ENCODE results near the gene ACTR6. TPM values are rescaled to one million over a fixed set of nuclear protein-coding genes. Genes with fewer than 3 reads are reported as not detected.
"Not testable (repeated sequence)": the region's sequence is repeated elsewhere in the genome, so short reads cannot be mapped to it uniquely, and the experiment has no call there.

The ACTR6 gene
- total RNA-seq, 3 donors from 2014 or later, result 20.4 to 26.5 (median 21.4) TPM

DNA sequence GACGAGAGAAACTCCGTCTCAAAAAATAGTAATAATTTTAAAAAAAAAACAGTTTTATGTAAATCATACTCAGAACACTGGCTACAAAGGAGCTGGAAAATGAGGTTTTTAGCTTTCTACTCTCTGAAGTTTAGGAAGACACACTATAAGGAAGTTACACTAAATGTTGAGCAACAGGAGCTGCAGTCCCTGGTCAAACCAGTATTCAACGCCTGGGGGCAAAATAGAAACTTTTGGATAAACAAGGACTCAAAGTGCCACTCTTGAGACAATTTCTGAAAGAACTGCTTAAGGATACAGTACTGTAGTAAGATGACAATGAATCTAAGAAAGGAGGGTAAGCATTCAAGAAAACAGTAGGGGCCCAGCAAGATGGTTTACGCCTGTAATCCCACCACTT, 29.3 kb downstream of the ACTR6 start:
- no peak for DNase-seq
- ATAC-seq, result no peak
- intact Hi-C loops (cut with DNase I, micrococcal nuclease), result loop anchor here in 1 of 2 donors (10.0 kb wide), 1 partner anchor 325 kb away; no protein-coding TSS in a partner anchor
- Histone ChIP-seq H3K4me3 (no peak overlapping the region), H3K4me1 (ENCODE audit: low read depth) (peaks cover 7% of the 10 kb centered on the region), H3K36me3 (ENCODE audit: low read depth) (no peaks in the 10 kb centered on the region), H3K9me3 (no peaks in the 10 kb centered on the region)
- TF ChIP-seq, protein P1, sequence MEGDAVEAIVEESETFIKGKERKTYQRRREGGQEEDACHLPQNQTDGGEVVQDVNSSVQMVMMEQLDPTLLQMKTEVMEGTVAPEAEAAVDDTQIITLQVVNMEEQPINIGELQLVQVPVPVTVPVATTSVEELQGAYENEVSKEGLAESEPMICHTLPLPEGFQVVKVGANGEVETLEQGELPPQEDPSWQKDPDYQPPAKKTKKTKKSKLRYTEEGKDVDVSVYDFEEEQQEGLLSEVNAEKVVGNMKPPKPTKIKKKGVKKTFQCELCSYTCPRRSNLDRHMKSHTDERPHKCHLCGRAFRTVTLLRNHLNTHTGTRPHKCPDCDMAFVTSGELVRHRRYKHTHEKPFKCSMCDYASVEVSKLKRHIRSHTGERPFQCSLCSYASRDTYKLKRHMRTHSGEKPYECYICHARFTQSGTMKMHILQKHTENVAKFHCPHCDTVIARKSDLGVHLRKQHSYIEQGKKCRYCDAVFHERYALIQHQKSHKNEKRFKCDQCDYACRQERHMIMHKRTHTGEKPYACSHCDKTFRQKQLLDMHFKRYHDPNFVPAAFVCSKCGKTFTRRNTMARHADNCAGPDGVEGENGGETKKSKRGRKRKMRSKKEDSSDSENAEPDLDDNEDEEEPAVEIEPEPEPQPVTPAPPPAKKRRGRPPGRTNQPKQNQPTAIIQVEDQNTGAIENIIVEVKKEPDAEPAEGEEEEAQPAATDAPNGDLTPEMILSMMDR (IDR thresholded peaks at IDR 0.05), result no peak

DNA sequence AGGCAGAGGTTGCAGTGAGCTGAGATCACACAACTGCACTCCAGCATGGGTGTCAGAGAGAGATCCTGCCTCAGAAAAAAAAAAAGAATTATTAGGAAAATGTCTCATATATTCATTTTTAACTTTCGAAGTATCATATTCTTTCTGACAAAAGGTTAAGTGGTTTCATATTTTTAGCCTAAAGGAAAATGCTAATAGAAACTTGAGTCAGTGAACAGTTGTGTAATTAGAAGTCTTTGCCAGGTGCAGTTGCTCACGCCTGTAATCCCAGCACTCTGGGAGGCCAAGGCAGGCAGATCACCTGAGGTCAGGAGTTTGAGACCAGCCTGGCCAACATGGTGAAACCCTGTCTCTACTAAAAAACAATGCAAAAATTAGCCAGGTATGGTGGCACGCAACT, 31.3 kb downstream of the ACTR6 start:
- peaks cover 16% of the 10 kb centered on the region for H3K4me1 ChIP-seq (ENCODE audit: low read depth)
- ATAC-seq; H3K4me3 ChIP-seq; H3K36me3 ChIP-seq (ENCODE audit: low read depth); DNase-seq; H3K9me3 ChIP-seq: not testable (repeated sequence)
- intact Hi-C loops (cut with DNase I, micrococcal nuclease), result loop anchor here in 1 of 2 donors (10.0 kb wide), 1 partner anchor 323 kb away; no protein-coding TSS in a partner anchor

- TF ChIP-seq, protein P1 (IDR thresholded peaks at IDR 0.05), result no peak
- intact Hi-C loops (cut with DNase I, micrococcal nuclease), result loop anchor here in 1 of 2 donors (10.0 kb wide), 1 partner anchor 321 kb away; no protein-coding TSS in a partner anchor
- no peak for ATAC-seq
Measured at GRCh38 chr12:100234166-100234565, 33.6 kb downstream of the ACTR6 start.

GRCh38 chr12:100234591-100235304, 34.1 kb downstream of the ACTR6 start:
- DNase-seq (peak in 1 of 3 donors; percentile 36), ATAC-seq (peak; percentile 62)
- no peak overlapping the region for H3K4me3 ChIP-seq
- TF ChIP-seq, protein P1 (IDR thresholded peaks at IDR 0.05), result peak; percentile 75
- H3K9me3 ChIP-seq, result no peaks in the 10 kb centered on the region
- H3K4me1 ChIP-seq (ENCODE audit: low read depth), result peaks cover 16% of the 10 kb centered on the region
- intact Hi-C loops (cut with DNase I, micrococcal nuclease), result loop anchor here (5.0 to 10.0 kb wide), 2 partner anchors 318 to 320 kb away; no protein-coding TSS in a partner anchor
- no peaks in the 10 kb centered on the region for H3K36me3 ChIP-seq (ENCODE audit: low read depth)

More at GRCh38 chr12:100234166-100234565, 33.6 kb downstream of the ACTR6 start:
- peak in 1 of 3 donors; percentile 14 for DNase-seq
- Histone ChIP-seq H3K4me1 (ENCODE audit: low read depth) (peaks cover 16% of the 10 kb centered on the region), H3K36me3 (ENCODE audit: low read depth) (no peaks in the 10 kb centered on the region), H3K9me3 (no peaks in the 10 kb centered on the region), H3K4me3 (no peak overlapping the region)

- Histone ChIP-seq H3K4me1 (ENCODE audit: low read depth) (peaks cover 16% of the 10 kb centered on the region), H3K4me3 (no peak overlapping the region), H3K36me3 (ENCODE audit: low read depth) (no peaks in the 10 kb centered on the region), H3K9me3 (no peaks in the 10 kb centered on the region)
- ATAC-seq (no peak), DNase-seq (no peak)
- intact Hi-C loops (cut with DNase I, micrococcal nuclease), result loop anchor here (5.0 to 10.0 kb wide), 2 partner anchors 314 to 316 kb away; no protein-coding TSS in a partner anchor
- TF ChIP-seq, protein P1 (IDR thresholded peaks at IDR 0.05), result no peak
Measured at GRCh38 chr12:100238801-100239200, 38.2 kb downstream of the ACTR6 start.

DNA sequence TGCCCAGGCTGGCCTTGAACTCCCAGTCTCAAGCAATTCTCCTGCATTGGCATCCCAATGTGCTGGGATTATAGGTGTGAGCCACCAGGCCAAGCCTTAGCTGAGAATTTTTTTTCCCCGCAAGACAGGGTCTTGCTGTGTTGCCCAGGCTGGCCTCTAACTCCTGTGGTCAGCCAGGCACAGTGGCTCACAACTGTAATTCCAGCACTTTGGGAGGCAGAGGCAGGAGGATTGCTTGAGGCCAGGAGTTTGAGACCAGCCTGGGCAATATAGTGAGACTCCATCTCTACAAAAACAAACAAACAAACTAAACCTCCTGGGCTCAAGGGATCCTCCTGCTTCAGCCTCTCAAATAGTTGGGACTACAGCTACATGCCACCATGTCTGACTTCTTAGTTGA, 39.0 kb downstream of the ACTR6 start:
- H3K4me3 ChIP-seq, result no peak overlapping the region
- DNase-seq (no peak), ATAC-seq (no peak)
- intact Hi-C loops (cut with DNase I, micrococcal nuclease), result loop anchor here (5.0 to 10.0 kb wide), 2 partner anchors 313 to 315 kb away; no protein-coding TSS in a partner anchor
- H3K9me3 ChIP-seq, result no peaks in the 10 kb centered on the region
- no peaks in the 10 kb centered on the region for H3K36me3 ChIP-seq (ENCODE audit: low read depth)
- TF ChIP-seq, protein P1 (IDR thresholded peaks at IDR 0.05), result no peak
- H3K4me1 ChIP-seq (ENCODE audit: low read depth), result peaks cover 10% of the 10 kb centered on the region
